GM23338 (cell line): ENCODE measurements around the gene MAPK8. TPM values are rescaled to one million over a fixed set of nuclear protein-coding genes. Genes with fewer than 3 reads are reported as not detected.

Experiments
- ATAC-seq: fragments of 200-7000 bp; cut with Tn5 transposase; 3 replicates; pipeline ENCODE4 v1.9.1; 2020
- DNase-seq: peaks from one replicate; pipeline ENCODE4 v3.0.0-alpha.2; 2015; ENCODE audit warnings: low spot score
- H2AFZ ChIP-seq: fragments of 200-600 bp; sonication (generic); 2 replicates; pipeline ENCODE4 v1.8.0; 2016; ENCODE audit warnings: antibody characterized with exemption, mild to moderate bottlenecking, moderate library complexity
- H3F3A ChIP-seq: fragments of 200-600 bp; sonication (generic); replicated peaks from 2 replicates; pipeline ENCODE4 v1.8.0; 2017; ENCODE audit warnings: antibody characterized with exemption, mixed run types, low read depth
- H3K27ac ChIP-seq: fragments of 200-600 bp; sonication (generic); 2 replicates; pipeline ENCODE4 v1.6.1; 2016; ENCODE audit warnings: low read depth
- H3K27me3 ChIP-seq: fragments of 200-600 bp; sonication (generic); 2 replicates; pipeline ENCODE4 v1.8.0; 2016; ENCODE audit warnings: mild to moderate bottlenecking, mixed run types, moderate library complexity; ENCODE audit not compliant: insufficient read depth
- H3K36me3 ChIP-seq: fragments of 200-600 bp; sonication (generic); 2 replicates; pipeline ENCODE4 v1.8.0; 2016; ENCODE audit warnings: mild to moderate bottlenecking; ENCODE audit not compliant: insufficient read depth
- H3K4me1 ChIP-seq: fragments of 200-600 bp; sonication (generic); 2 replicates; pipeline ENCODE4 v1.8.0; 2016; ENCODE audit warnings: mild to moderate bottlenecking, moderate library complexity; ENCODE audit not compliant: insufficient read depth
- H3K4me2 ChIP-seq: fragments of 200-600 bp; sonication (generic); 2 replicates; pipeline ENCODE4 v1.7.1; 2017; ENCODE audit warnings: mixed run types
- H3K4me3 ChIP-seq: fragments of 200-600 bp; sonication (generic); 2 replicates; pipeline ENCODE4 v1.6.1; 2016; ENCODE audit warnings: mixed run types
- H3K79me2 ChIP-seq: fragments of 200-600 bp; sonication (generic); replicated peaks from 2 replicates; pipeline ENCODE4 v1.8.0; 2017; ENCODE audit warnings: mild to moderate bottlenecking; ENCODE audit not compliant: insufficient read depth
- H3K9me2 ChIP-seq: fragments of 200-600 bp; sonication (generic); 2 replicates; pipeline ENCODE4 v1.8.0; 2017; ENCODE audit not compliant: insufficient read depth
- H4K20me1 ChIP-seq: fragments of 200-600 bp; sonication (generic); replicated peaks from 2 replicates; pipeline ENCODE4 v1.8.0; 2017; ENCODE audit warnings: mild to moderate bottlenecking; ENCODE audit not compliant: insufficient read depth
- H3K27ac Mint-ChIP-seq: 2 replicates; pipeline ENCODE4 v1.8.0; 2020; ENCODE audit warnings: inconsistent platforms, mild to moderate bottlenecking, moderate library complexity, mixed read lengths
- H3K27me3 Mint-ChIP-seq: 3 replicates; pipeline ENCODE4 v1.8.0; 2022; ENCODE audit warnings: low read depth, mild to moderate bottlenecking, moderate library complexity, mixed read lengths, inconsistent platforms; ENCODE audit not compliant: insufficient read depth, poor library complexity
- H3K36me3 Mint-ChIP-seq: 3 replicates; pipeline ENCODE4 v1.8.0; 2021; ENCODE audit warnings: low read depth, mild to moderate bottlenecking, inconsistent platforms, moderate library complexity, mixed read lengths
- H3K4me1 Mint-ChIP-seq: 3 replicates; pipeline ENCODE4 v1.8.0; 2020; ENCODE audit warnings: mild to moderate bottlenecking, inconsistent platforms, mixed read lengths
- H3K4me3 Mint-ChIP-seq: 3 replicates; pipeline ENCODE4 v1.8.0; 2021; ENCODE audit warnings: moderate library complexity, mild to moderate bottlenecking, inconsistent platforms, mixed read lengths
- H3K9me3 Mint-ChIP-seq: 3 replicates; pipeline ENCODE4 v1.8.0; 2020; ENCODE audit warnings: moderate library complexity, mild to moderate bottlenecking, inconsistent platforms, mixed read lengths
- CREB1 ChIP-seq: fragments of 250-450 bp; sonication (Bioruptor Pico); IDR thresholded peaks from 2 replicates; pipeline ENCODE4 v1.5.0; 2020; ENCODE audit warnings: low read depth, mild to moderate bottlenecking, moderate library complexity
- EZH2 ChIP-seq: fragments of 200-600 bp; sonication (generic); IDR thresholded peaks from one replicate; pipeline ENCODE4 v1.8.0; 2017; ENCODE audit warnings: antibody characterized with exemption, mild to moderate bottlenecking, low read depth; ENCODE audit not compliant: unreplicated experiment
- EZH2phosphoT487 ChIP-seq: fragments of 200-600 bp; sonication (generic); IDR thresholded peaks from one replicate; pipeline ENCODE4 v1.8.1; 2018; ENCODE audit warnings: antibody characterized with exemption; ENCODE audit not compliant: unreplicated experiment
- JUNB ChIP-seq: IDR thresholded peaks from one replicate; pipeline ENCODE4 v1.6.1; 2016; ENCODE audit warnings: antibody characterized with exemption; ENCODE audit not compliant: unreplicated experiment
- NANOG ChIP-seq: IDR thresholded peaks from 2 replicates; pipeline ENCODE4 v1.6.1; 2016; ENCODE audit warnings: antibody characterized with exemption, borderline replicate concordance
- STAT1 ChIP-seq: IDR thresholded peaks from one replicate; pipeline ENCODE4 v1.6.1; 2016; ENCODE audit warnings: antibody characterized with exemption; ENCODE audit not compliant: unreplicated experiment
- ZNF114 ChIP-seq: fragments of 250-450 bp; sonication (Bioruptor Pico); IDR thresholded peaks from 2 replicates; pipeline ENCODE4 v1.5.0; 2020; ENCODE audit warnings: mild to moderate bottlenecking, moderate library complexity
- ZNF331 ChIP-seq: fragments of 250-450 bp; sonication (Bioruptor Pico); IDR thresholded peaks from 2 replicates; pipeline ENCODE4 v1.5.0; 2020; ENCODE audit warnings: low read depth, mild to moderate bottlenecking, moderate library complexity
- polyA plus RNA-seq: library from polyadenylated mRNA; unstranded; fragments of >200 nt; fragmentation: Nextera tagmentation; extraction: Ambion mirVana; gene quantifications from 2 replicates; pipeline ENCODE4 v1.2.1, GENCODE V29; 2016
- total RNA-seq: library from RNA; depleted of rRNA; stranded (reverse); fragments of >200 nt; shearing (Covaris generic); gene quantifications from 2 replicates; pipeline ENCODE4 v1.2.3, GENCODE V29; 2014
- TF ChIP-seq, protein P1 (sequence below): IDR thresholded peaks from 2 replicates; pipeline ENCODE4 v1.6.1; 2016; ENCODE audit warnings: antibody characterized with exemption
- TF ChIP-seq, protein P2 (sequence below), 2 experiments: fragments of 200-600 bp in 1 of 2; sonication (generic) in 1 of 2; conservative IDR thresholded peaks; 2 replicates each; pipeline versions ENCODE4 v1.5.1 to v1.6.1; 2016 to 2017; ENCODE audit warnings: antibody characterized with exemption in 2 of 2, low read depth in 2 of 2, mild to moderate bottlenecking in 2 of 2, moderate library complexity in 1 of 2
- TF ChIP-seq, protein P3 (sequence below): fragments of 250-450 bp; sonication (Bioruptor Pico); IDR thresholded peaks from 2 replicates; pipeline ENCODE4 v1.5.0; 2020; ENCODE audit warnings: mild to moderate bottlenecking, moderate library complexity

Gene MAPK8
- total and polyA plus RNA-seq, 2 experiments from 2014 or later: 52.4 to 73.6 TPM

DNA sequence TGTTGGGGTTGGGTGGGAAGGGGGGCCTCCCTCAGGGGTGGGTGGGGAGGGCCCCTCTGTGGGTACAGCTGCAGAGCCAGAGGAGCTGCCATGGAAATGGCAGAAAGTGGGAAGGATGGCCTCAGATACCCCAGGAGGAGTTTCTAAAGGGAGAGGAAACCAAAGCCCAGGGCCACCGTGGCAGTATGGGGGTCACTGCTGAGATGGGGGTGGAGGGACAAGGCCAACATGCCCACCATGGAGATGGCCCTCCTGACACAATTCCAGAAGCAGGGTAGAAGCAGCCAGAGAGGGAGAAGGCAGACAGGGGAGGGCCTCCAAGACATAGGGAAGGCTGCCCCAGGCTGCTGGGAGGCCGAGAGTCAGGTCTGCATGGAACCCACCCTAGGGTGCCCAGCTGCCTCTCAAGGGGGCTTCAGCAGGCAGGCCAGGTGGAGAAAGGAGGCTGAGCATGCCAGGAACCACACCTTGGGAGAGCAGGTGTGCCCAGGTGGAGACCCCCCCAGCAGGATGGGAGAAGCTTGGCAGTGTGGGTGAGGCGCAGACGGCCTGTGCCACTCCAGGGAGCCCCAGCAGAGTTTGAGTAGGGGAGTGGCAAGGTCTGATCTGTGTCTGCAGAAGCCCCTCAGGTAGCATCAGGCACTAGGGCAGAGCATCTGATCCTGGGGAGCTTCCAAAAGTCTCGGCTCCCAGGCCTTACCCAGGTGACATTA, 151.6 kb downstream of the MAPK8 start:
- Mint-ChIP-seq H3K4me1 (peaks cover 23% of the 10 kb centered on the region; the same call in 2 of the 3 replicates), H3K4me3 (no peak overlapping the region), H3K9me3 (no peaks in the 10 kb centered on the region; the same call in 2 of the 3 replicates), H3K36me3 (peaks cover 3% of the 10 kb centered on the region; the same call in 1 of the 3 replicates), H3K27ac (no peak overlapping the region), H3K27me3 (peaks cover 2% of the 10 kb centered on the region)
- no peak overlapping the region for H3K4me3 ChIP-seq
- no peaks in the 10 kb centered on the region for H3K36me3 ChIP-seq
- DNase-seq (no peak), ATAC-seq (no peak)
- H3F3A ChIP-seq: no peaks in the 10 kb centered on the region
- H4K20me1 ChIP-seq: no peaks in the 10 kb centered on the region
- H3K9me2 ChIP-seq: no peaks in the 10 kb centered on the region
- no peak overlapping the region for H2AFZ ChIP-seq
- no peaks in the 10 kb centered on the region for H3K79me2 ChIP-seq
- no peak overlapping the region for H3K4me2 ChIP-seq
- no peaks in the 10 kb centered on the region for H3K4me1 ChIP-seq
- H3K27me3 ChIP-seq: no peaks in the 10 kb centered on the region
- TF ChIP-seq, protein P1, sequence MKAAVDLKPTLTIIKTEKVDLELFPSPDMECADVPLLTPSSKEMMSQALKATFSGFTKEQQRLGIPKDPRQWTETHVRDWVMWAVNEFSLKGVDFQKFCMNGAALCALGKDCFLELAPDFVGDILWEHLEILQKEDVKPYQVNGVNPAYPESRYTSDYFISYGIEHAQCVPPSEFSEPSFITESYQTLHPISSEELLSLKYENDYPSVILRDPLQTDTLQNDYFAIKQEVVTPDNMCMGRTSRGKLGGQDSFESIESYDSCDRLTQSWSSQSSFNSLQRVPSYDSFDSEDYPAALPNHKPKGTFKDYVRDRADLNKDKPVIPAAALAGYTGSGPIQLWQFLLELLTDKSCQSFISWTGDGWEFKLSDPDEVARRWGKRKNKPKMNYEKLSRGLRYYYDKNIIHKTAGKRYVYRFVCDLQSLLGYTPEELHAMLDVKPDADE: no peak
- H3K27ac ChIP-seq: no peak overlapping the region

DNA sequence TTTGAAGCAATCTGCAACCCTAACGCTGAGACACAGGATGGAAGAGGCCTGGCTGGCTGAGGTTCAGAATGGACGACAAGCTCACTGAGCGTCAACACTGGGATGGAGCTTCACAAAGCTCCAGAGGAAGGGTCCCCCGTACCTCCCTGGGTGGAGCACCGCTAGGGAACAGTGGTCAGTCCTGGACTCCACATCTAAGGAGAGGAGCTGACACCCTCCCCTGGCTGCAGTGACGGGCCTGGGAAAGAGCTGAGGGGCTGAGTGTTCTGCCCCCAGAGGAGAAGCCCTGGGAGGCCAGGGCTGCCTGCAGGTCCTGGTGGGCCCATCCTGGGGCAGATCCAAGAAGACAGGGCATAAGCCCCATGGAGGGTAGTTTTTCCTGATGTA, 152.2 kb downstream of the MAPK8 start:
- DNase-seq: no peak
- Mint-ChIP-seq H3K4me1 (peaks cover 26% of the 10 kb centered on the region; the same call in 2 of the 3 replicates), H3K27ac (no peak overlapping the region), H3K36me3 (peaks cover 3% of the 10 kb centered on the region; the same call in 1 of the 3 replicates), H3K4me3 (no peak overlapping the region), H3K27me3 (peaks cover 2% of the 10 kb centered on the region), H3K9me3 (no peaks in the 10 kb centered on the region; the same call in 2 of the 3 replicates)
- H3K36me3 ChIP-seq: no peaks in the 10 kb centered on the region
- no peak overlapping the region for H2AFZ ChIP-seq
- H3F3A ChIP-seq: no peaks in the 10 kb centered on the region
- H4K20me1 ChIP-seq: no peaks in the 10 kb centered on the region
- no peaks in the 10 kb centered on the region for H3K4me1 ChIP-seq
- no peak for ATAC-seq
- no peaks in the 10 kb centered on the region for H3K79me2 ChIP-seq
- H3K27me3 ChIP-seq: no peaks in the 10 kb centered on the region
- H3K4me2 ChIP-seq: no peak overlapping the region
- no peak overlapping the region for H3K4me3 ChIP-seq
- H3K27ac ChIP-seq: no peak overlapping the region
- H3K9me2 ChIP-seq: no peaks in the 10 kb centered on the region
- TF ChIP-seq, protein P2, sequence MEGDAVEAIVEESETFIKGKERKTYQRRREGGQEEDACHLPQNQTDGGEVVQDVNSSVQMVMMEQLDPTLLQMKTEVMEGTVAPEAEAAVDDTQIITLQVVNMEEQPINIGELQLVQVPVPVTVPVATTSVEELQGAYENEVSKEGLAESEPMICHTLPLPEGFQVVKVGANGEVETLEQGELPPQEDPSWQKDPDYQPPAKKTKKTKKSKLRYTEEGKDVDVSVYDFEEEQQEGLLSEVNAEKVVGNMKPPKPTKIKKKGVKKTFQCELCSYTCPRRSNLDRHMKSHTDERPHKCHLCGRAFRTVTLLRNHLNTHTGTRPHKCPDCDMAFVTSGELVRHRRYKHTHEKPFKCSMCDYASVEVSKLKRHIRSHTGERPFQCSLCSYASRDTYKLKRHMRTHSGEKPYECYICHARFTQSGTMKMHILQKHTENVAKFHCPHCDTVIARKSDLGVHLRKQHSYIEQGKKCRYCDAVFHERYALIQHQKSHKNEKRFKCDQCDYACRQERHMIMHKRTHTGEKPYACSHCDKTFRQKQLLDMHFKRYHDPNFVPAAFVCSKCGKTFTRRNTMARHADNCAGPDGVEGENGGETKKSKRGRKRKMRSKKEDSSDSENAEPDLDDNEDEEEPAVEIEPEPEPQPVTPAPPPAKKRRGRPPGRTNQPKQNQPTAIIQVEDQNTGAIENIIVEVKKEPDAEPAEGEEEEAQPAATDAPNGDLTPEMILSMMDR (conservative IDR thresholded peaks at IDR 0.05; ENCODE audit: low read depth in 2 of 2): no peak
- TF ChIP-seq, protein P1: no peak
- no peak for TF ChIP-seq ZNF331
- TF ChIP-seq CREB1 (CRISPR knock-in tag): no peak
- no peak for TF ChIP-seq STAT1
- TF ChIP-seq ZNF114 (CRISPR knock-in tag): no peak
- no peak for TF ChIP-seq JUNB
- no peak for TF ChIP-seq NANOG
- TF ChIP-seq EZH2phosphoT487: no peak
- TF ChIP-seq, protein P3, sequence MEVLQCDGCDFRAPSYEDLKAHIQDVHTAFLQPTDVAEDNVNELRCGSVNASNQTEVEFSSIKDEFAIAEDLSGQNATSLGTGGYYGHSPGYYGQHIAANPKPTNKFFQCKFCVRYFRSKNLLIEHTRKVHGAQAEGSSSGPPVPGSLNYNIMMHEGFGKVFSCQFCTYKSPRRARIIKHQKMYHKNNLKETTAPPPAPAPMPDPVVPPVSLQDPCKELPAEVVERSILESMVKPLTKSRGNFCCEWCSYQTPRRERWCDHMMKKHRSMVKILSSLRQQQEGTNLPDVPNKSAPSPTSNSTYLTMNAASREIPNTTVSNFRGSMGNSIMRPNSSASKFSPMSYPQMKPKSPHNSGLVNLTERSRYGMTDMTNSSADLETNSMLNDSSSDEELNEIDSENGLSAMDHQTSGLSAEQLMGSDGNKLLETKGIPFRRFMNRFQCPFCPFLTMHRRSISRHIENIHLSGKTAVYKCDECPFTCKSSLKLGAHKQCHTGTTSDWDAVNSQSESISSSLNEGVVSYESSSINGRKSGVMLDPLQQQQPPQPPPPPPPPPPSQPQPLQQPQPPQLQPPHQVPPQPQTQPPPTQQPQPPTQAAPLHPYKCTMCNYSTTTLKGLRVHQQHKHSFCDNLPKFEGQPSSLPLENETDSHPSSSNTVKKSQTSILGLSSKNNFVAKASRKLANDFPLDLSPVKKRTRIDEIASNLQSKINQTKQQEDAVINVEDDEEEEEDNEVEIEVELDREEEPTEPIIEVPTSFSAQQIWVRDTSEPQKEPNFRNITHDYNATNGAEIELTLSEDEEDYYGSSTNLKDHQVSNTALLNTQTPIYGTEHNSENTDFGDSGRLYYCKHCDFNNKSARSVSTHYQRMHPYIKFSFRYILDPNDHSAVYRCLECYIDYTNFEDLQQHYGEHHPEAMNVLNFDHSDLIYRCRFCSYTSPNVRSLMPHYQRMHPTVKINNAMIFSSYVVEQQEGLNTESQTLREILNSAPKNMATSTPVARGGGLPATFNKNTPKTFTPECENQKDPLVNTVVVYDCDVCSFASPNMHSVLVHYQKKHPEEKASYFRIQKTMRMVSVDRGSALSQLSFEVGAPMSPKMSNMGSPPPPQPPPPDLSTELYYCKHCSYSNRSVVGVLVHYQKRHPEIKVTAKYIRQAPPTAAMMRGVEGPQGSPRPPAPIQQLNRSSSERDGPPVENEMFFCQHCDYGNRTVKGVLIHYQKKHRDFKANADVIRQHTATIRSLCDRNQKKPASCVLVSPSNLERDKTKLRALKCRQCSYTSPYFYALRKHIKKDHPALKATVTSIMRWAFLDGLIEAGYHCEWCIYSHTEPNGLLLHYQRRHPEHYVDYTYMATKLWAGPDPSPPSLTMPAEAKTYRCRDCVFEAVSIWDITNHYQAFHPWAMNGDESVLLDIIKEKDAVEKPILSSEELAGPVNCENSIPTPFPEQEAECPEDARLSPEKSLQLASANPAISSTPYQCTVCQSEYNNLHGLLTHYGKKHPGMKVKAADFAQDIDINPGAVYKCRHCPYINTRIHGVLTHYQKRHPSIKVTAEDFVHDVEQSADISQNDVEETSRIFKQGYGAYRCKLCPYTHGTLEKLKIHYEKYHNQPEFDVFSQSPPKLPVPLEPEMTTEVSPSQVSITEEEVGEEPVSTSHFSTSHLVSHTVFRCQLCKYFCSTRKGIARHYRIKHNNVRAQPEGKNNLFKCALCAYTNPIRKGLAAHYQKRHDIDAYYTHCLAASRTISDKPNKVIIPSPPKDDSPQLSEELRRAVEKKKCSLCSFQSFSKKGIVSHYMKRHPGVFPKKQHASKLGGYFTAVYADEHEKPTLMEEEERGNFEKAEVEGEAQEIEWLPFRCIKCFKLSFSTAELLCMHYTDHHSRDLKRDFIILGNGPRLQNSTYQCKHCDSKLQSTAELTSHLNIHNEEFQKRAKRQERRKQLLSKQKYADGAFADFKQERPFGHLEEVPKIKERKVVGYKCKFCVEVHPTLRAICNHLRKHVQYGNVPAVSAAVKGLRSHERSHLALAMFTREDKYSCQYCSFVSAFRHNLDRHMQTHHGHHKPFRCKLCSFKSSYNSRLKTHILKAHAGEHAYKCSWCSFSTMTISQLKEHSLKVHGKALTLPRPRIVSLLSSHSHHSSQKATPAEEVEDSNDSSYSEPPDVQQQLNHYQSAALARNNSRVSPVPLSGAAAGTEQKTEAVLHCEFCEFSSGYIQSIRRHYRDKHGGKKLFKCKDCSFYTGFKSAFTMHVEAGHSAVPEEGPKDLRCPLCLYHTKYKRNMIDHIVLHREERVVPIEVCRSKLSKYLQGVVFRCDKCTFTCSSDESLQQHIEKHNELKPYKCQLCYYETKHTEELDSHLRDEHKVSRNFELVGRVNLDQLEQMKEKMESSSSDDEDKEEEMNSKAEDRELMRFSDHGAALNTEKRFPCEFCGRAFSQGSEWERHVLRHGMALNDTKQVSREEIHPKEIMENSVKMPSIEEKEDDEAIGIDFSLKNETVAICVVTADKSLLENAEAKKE: no peak
- no peak for TF ChIP-seq EZH2
